CD4-positive, alpha-beta T cell (primary cell): ENCODE results near the gene MS4A6A. TPM values are rescaled to one million over a fixed set of nuclear protein-coding genes. Genes with fewer than 3 reads are reported as not detected.

Source experiments
- ATAC-seq: fragments of 200-7000 bp; cut with Tn5 transposase; one replicate; pipeline ENCODE4 v1.10.0; 2022; ENCODE audit warnings: mild to moderate bottlenecking; ENCODE audit not compliant: poor library complexity
- CTCF ChIA-PET: fragments of 350-600 bp; sonication (Branson Sonifier 250); formaldehyde crosslinking; loops from one replicate; lab custom pipeline; 2021; ENCODE audit warnings: antibody characterized with exemption, inconsistent platforms; lab: Charles Lee
- POLR2A ChIA-PET: fragments of 350-600 bp; sonication (Branson Sonifier 250); formaldehyde crosslinking; loops from one replicate; lab custom pipeline; 2021; ENCODE audit warnings: antibody characterized with exemption, inconsistent platforms; lab: Charles Lee
- DNase-seq, 14 experiments: peaks; one replicate each; pipeline ENCODE4 v3.0.0-alpha.2; 2013 to 2020; ENCODE audit warnings: mixed read lengths in 2 of 14
- H3K27ac ChIP-seq, 2 donors: one replicate each; pipeline versions ENCODE4 v1.5.1 to v1.7.0; 2013; ENCODE audit warnings: low read length in 2 of 2, low read depth in 1 of 2, mild to moderate bottlenecking in 1 of 2
- H3K27me3 ChIP-seq, 2 experiments: 1 replicate in 1 of 2; 2 replicates in 1 of 2; pipeline versions ENCODE4 v1.6.1 to v1.7.0; 2013; ENCODE audit warnings: low read length in 2 of 2, control low read depth in 1 of 2, mild to moderate bottlenecking in 1 of 2, moderate library complexity in 1 of 2; ENCODE audit not compliant: insufficient read depth in 2 of 2, control insufficient read depth in 1 of 2
- H3K36me3 ChIP-seq: one replicate; pipeline ENCODE4 v1.6.1; 2013; ENCODE audit warnings: low read length, control low read depth; ENCODE audit not compliant: insufficient read depth
- H3K4me1 ChIP-seq: one replicate; pipeline ENCODE4 v1.6.1; 2013; ENCODE audit warnings: low read length, control low read depth; ENCODE audit not compliant: insufficient read depth
- H3K4me3 ChIP-seq: one replicate; pipeline ENCODE4 v1.5.1; 2013; ENCODE audit warnings: mild to moderate bottlenecking, low read length, moderate library complexity
- H3K9me3 ChIP-seq, 2 experiments: 1 replicate in 1 of 2; 2 replicates in 1 of 2; pipeline versions ENCODE4 v1.6.1 to v1.7.0; 2013; ENCODE audit warnings: low read length in 2 of 2, mild to moderate bottlenecking in 2 of 2, control low read depth in 1 of 2, moderate library complexity in 1 of 2; ENCODE audit not compliant: control insufficient read depth in 1 of 2, insufficient read depth in 1 of 2
- H3K27ac Mint-ChIP-seq: one replicate; pipeline ENCODE4 v1.8.0; 2020; ENCODE audit warnings: mixed read lengths
- H3K27me3 Mint-ChIP-seq: one replicate; pipeline ENCODE4 v1.8.0; 2021; ENCODE audit warnings: mixed read lengths
- H3K36me3 Mint-ChIP-seq: one replicate; pipeline ENCODE4 v1.8.0; 2021; ENCODE audit warnings: low read depth, mixed read lengths
- H3K4me1 Mint-ChIP-seq: one replicate; pipeline ENCODE4 v1.8.0; 2021; ENCODE audit warnings: low read depth, mixed read lengths
- H3K4me3 Mint-ChIP-seq: one replicate; pipeline ENCODE4 v1.8.0; 2020; ENCODE audit warnings: mild to moderate bottlenecking, mixed read lengths
- H3K9me3 Mint-ChIP-seq: one replicate; pipeline ENCODE4 v1.8.0; 2020; ENCODE audit warnings: mixed read lengths
- intact Hi-C, 2 experiments: fragments of 100-400 bp; cut with DNase I in 1 of 2; cut with micrococcal nuclease in 1 of 2; formaldehyde crosslinking; loops; one replicate each; pipeline versions ENCODE4 v1.15.1 to v1.9.0; 2023 to 2025; cut with DNase I, micrococcal nuclease
- total RNA-seq, 174 experiments: library from RNA in 2 of 174; stranded (reverse) in 2 of 174; gene quantifications; one replicate each; pipeline ENCODE4 v1.2.3 and lab custom pipeline; 2021 to 2026
- TF ChIP-seq, protein P1 (sequence below): fragments of 200-600 bp; IDR thresholded peaks from one replicate; pipeline ENCODE4 v1.8.0; 2022; ENCODE audit warnings: antibody characterized with exemption, mild to moderate bottlenecking

The MS4A6A gene
- total RNA-seq, 2 experiments from 2014 or later, result 3.3 TPM

DNA sequence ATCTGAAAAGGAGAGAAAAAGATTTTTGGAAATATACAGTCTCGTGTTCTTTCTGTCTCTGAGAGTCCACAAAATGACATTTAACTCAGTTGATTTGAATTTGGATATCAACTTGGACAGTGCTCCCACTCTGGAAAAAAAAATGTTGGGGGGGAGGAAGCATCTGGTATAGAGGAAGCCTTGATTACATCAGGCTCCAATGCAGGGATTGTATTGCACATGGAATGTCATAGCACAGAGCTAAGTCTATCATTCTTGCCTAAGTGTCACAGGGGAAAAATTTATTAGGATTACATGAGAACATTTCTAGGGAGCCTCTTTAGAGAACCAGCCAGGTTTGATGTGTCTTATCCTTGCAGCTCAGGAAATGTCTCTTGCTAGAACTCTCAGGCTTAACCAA lies 23.0 kb downstream of the MS4A6A start:
- Mint-ChIP-seq H3K4me1 (peaks cover 6% of the 10 kb centered on the region), H3K9me3 (peaks cover 4% of the 10 kb centered on the region), H3K27ac (no peak overlapping the region), H3K4me3 (no peak overlapping the region), H3K36me3 (no peaks in the 10 kb centered on the region), H3K27me3 (peaks cover 12% of the 10 kb centered on the region)
- intact Hi-C loops, result no loop called here
- DNase-seq (no peak), ATAC-seq (no peak)
- peaks cover 0 to 3% of the 10 kb centered on the region in 2 experiments for H3K27me3 ChIP-seq
- H3K9me3 ChIP-seq, result peaks cover 0 to 4% of the 10 kb centered on the region in 2 experiments
- H3K36me3 ChIP-seq, result no peaks in the 10 kb centered on the region
- CTCF ChIA-PET, result interaction anchor here (0.9 kb wide), 1 partner anchor 23 kb away, joined by 3 read pairs; the partner anchor contains the start of gene MS4A6A
- H3K27ac ChIP-seq, result no peak overlapping the region
- POLR2A ChIA-PET, result no interaction called here
- no peak overlapping the region for H3K4me3 ChIP-seq
- TF ChIP-seq, protein P1, sequence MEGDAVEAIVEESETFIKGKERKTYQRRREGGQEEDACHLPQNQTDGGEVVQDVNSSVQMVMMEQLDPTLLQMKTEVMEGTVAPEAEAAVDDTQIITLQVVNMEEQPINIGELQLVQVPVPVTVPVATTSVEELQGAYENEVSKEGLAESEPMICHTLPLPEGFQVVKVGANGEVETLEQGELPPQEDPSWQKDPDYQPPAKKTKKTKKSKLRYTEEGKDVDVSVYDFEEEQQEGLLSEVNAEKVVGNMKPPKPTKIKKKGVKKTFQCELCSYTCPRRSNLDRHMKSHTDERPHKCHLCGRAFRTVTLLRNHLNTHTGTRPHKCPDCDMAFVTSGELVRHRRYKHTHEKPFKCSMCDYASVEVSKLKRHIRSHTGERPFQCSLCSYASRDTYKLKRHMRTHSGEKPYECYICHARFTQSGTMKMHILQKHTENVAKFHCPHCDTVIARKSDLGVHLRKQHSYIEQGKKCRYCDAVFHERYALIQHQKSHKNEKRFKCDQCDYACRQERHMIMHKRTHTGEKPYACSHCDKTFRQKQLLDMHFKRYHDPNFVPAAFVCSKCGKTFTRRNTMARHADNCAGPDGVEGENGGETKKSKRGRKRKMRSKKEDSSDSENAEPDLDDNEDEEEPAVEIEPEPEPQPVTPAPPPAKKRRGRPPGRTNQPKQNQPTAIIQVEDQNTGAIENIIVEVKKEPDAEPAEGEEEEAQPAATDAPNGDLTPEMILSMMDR, result no peak
- no peaks in the 10 kb centered on the region for H3K4me1 ChIP-seq

DNA sequence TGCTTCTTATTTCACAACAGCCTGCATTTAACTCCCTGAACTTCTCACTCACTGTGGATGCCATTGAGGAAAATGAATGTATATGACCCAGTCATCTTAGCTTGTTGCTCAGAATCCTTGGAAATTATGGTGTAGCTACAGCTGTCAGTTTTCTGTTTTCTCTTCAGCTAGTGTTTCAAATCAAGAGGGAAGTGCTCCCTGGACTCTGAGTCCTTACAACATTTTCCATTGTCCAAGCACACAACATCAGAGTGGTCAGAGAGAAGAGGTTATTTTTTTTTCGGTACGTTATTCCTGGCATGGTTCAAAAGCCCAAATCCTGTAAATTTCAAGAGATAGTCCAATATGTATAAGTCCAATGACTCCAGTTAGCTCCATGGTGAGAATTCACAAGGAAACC lies 23.6 kb downstream of the MS4A6A start:
- H3K27me3 ChIP-seq, result peaks cover 0 to 3% of the 10 kb centered on the region in 2 experiments
- Mint-ChIP-seq H3K9me3 (peaks cover 4% of the 10 kb centered on the region), H3K36me3 (no peaks in the 10 kb centered on the region), H3K27me3 (peaks cover 12% of the 10 kb centered on the region), H3K27ac (no peak overlapping the region), H3K4me1 (peaks cover 6% of the 10 kb centered on the region), H3K4me3 (no peak overlapping the region)
- no peaks in the 10 kb centered on the region for H3K36me3 ChIP-seq
- peaks cover 0 to 1% of the 10 kb centered on the region in 2 experiments for H3K9me3 ChIP-seq
- no peak for DNase-seq
- H3K4me3 ChIP-seq, result no peak overlapping the region
- H3K4me1 ChIP-seq, result no peaks in the 10 kb centered on the region
- H3K27ac ChIP-seq, result no peak overlapping the region
- intact Hi-C loops, result no loop called here
- POLR2A ChIA-PET, result no interaction called here
- CTCF ChIA-PET, result interaction anchor here (0.9 kb wide), 1 partner anchor 24 kb away, joined by 3 read pairs; the partner anchor contains the start of gene MS4A6A
- TF ChIP-seq, protein P1, result no peak
- no peak for ATAC-seq

DNA sequence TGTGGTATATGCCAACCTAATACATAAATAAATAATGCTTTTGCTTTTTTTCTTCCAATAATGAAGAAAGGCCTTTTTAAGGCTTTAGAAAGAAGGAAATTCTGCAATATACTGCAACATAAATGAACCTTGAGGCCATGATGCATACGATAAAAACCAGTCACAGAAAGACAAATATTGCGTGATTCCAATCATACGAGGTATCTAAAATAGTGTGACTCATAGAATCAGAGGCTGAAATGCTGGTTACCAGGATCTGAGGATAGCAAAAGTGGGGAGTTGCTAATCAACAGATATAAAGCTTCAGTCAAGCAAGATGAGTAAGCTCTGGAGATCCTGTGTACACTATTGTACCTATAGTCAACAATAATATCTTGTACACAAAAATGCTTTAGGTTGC lies 24.2 kb downstream of the MS4A6A start:
- H3K27ac Mint-ChIP-seq, result no peak overlapping the region
- no peak overlapping the region for H3K4me3 Mint-ChIP-seq
- TF ChIP-seq, protein P1, result no peak
- H3K36me3 ChIP-seq, result no peaks in the 10 kb centered on the region
- H3K4me1 Mint-ChIP-seq, result peaks cover 6% of the 10 kb centered on the region
- H3K4me1 ChIP-seq, result no peaks in the 10 kb centered on the region
- H3K27me3 Mint-ChIP-seq, result peaks cover 8% of the 10 kb centered on the region
- peaks cover 0 to 3% of the 10 kb centered on the region in 2 experiments for H3K27me3 ChIP-seq
- no peak overlapping the region for H3K27ac ChIP-seq
- ChIA-PET CTCF (interaction anchor here (0.9 kb wide), 1 partner anchor 24 kb away, joined by 3 read pairs; the partner anchor contains the start of gene MS4A6A), POLR2A (no interaction called here)
- no peak for DNase-seq
- no peak overlapping the region for H3K4me3 ChIP-seq
- ATAC-seq, result no peak
- no peaks in the 10 kb centered on the region for H3K9me3 ChIP-seq
- intact Hi-C loops, result no loop called here
- no peaks in the 10 kb centered on the region for H3K36me3 Mint-ChIP-seq
- H3K9me3 Mint-ChIP-seq, result peaks cover 4% of the 10 kb centered on the region
